Thoracic aorta (tissue), 2 donors: Measurements from ENCODE around the gene CNR1. TPM values are rescaled to one million over a fixed set of nuclear protein-coding genes. Genes with fewer than 3 reads are reported as not detected.

Source experiments
- ATAC-seq: fragments of 150-250 bp; one replicate; pipeline ENCODE4 v1.8.0; 2017; ENCODE audit warnings: low read depth; ENCODE audit not compliant: insufficient number of reproducible peaks, low FRiP score
- DNase-seq: peaks from one replicate; pipeline ENCODE4 v3.0.0-alpha.2; 2020; ENCODE audit warnings: low spot score
- H3K27ac ChIP-seq, 2 donors: fragments of 200-600 bp; sonication (generic); 1 replicate in 1 of 2; 2 replicates in 1 of 2; pipeline ENCODE4 v1.5.1; 2016; ENCODE audit warnings: mild to moderate bottlenecking in 2 of 2, moderate library complexity in 2 of 2
- H3K27me3 ChIP-seq: fragments of 200-600 bp; sonication (generic); replicated peaks from 2 replicates; pipeline ENCODE4 v1.6.0; 2016; ENCODE audit warnings: mild to moderate bottlenecking; ENCODE audit not compliant: insufficient read depth
- H3K36me3 ChIP-seq: fragments of 200-600 bp; sonication (generic); one replicate; pipeline ENCODE4 v1.5.1; 2016
- H3K4me1 ChIP-seq, 2 donors: fragments of 200-600 bp; sonication (generic); 1 replicate in 1 of 2; 2 replicates in 1 of 2; pipeline versions ENCODE4 v1.5.1 to v1.6.0; 2016; ENCODE audit warnings: low read depth in 2 of 2, mild to moderate bottlenecking in 1 of 2; ENCODE audit not compliant: control insufficient read depth in 1 of 2
- H3K4me3 ChIP-seq: fragments of 200-600 bp; sonication (generic); 2 replicates; pipeline ENCODE4 v1.5.1; 2016; ENCODE audit warnings: mild to moderate bottlenecking
- H3K9me3 ChIP-seq: fragments of 200-600 bp; sonication (generic); 2 replicates; pipeline ENCODE4 v1.5.1; 2016
- total RNA-seq, 2 donors: library from RNA; depleted of rRNA; stranded (reverse); fragments of >200 nt; gene quantifications; one replicate each; pipeline versions ENCODE4 v1.1.0 to v1.2.3, GENCODE V29; 2016
- TF ChIP-seq, protein P1 (sequence below): fragments of 200-600 bp; sonication (generic); IDR thresholded peaks from one replicate; pipeline ENCODE4 v1.5.1; 2019; ENCODE audit warnings: antibody characterized with exemption

Gene CNR1
- total RNA-seq, 2 donors from 2014 or later: 22.9 to 25.5 TPM

GRCh38 chr6:88163616-88164015 lies 2.5 kb downstream of the CNR1 start:
- Histone ChIP-seq H3K36me3 (no peaks in the 10 kb centered on the region), H3K9me3 (no peaks in the 10 kb centered on the region), H3K27me3 (no peaks in the 10 kb centered on the region), H3K27ac (no peak overlapping the region), H3K4me1 (peaks cover 3 to 16% of the 10 kb centered on the region in 2 donors), H3K4me3 (no peak overlapping the region)
- DNase-seq (no peak), ATAC-seq (no peak)
- TF ChIP-seq, protein P1, sequence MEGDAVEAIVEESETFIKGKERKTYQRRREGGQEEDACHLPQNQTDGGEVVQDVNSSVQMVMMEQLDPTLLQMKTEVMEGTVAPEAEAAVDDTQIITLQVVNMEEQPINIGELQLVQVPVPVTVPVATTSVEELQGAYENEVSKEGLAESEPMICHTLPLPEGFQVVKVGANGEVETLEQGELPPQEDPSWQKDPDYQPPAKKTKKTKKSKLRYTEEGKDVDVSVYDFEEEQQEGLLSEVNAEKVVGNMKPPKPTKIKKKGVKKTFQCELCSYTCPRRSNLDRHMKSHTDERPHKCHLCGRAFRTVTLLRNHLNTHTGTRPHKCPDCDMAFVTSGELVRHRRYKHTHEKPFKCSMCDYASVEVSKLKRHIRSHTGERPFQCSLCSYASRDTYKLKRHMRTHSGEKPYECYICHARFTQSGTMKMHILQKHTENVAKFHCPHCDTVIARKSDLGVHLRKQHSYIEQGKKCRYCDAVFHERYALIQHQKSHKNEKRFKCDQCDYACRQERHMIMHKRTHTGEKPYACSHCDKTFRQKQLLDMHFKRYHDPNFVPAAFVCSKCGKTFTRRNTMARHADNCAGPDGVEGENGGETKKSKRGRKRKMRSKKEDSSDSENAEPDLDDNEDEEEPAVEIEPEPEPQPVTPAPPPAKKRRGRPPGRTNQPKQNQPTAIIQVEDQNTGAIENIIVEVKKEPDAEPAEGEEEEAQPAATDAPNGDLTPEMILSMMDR: no peak

DNA sequence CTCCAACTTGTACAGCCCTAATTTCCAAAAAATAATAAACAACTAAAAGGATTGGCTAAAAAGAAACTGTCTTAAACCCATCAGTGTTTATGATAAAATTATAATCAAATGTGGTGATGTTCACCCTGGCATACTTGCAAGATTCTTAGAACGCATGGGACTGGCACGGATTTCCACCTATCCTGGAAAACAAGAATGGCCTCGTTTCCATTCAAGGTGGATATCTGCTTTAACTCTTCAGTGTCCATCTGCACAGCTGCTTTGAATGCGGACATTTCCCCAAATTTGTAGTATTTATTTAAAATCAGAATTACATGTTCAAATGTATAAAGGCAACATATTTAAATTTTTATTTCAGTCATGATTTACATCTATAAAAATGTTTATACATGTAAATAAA lies 4.2 kb downstream of the CNR1 start:
- DNase-seq: no peak
- TF ChIP-seq, protein P1: no peak
- Histone ChIP-seq H3K4me3 (no peak overlapping the region), H3K4me1 (peaks cover 3 to 11% of the 10 kb centered on the region in 2 donors), H3K27me3 (no peaks in the 10 kb centered on the region), H3K27ac (no peak overlapping the region), H3K36me3 (no peaks in the 10 kb centered on the region), H3K9me3 (no peaks in the 10 kb centered on the region)
- no peak for ATAC-seq

DNA sequence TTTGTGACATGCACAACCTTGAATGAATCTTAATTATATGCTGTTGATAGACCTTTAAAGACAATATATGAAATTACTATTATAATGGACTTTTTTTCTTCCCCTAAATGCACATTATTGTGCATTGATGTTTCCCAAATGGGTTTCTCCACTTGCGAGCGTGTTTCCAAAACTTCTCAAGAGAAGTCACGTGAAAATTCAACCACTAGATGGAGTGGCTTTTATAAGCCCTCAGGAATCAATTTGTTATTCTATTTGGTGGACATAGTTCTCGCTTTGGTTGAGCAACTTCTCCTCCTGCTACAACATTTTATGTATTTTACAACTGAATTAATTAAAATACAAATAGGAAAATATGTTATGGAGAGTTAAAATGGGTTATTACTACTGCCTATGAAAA lies 9.0 kb downstream of the CNR1 start:
- H3K36me3 ChIP-seq: no peaks in the 10 kb centered on the region
- no peaks in the 10 kb centered on the region for H3K4me1 ChIP-seq
- no peak overlapping the region for H3K27ac ChIP-seq
- H3K4me3 ChIP-seq: no peak overlapping the region
- H3K9me3 ChIP-seq: no peaks in the 10 kb centered on the region
- TF ChIP-seq, protein P1: no peak
- no peak for DNase-seq
- no peaks in the 10 kb centered on the region for H3K27me3 ChIP-seq
- ATAC-seq: no peak

- no peaks in the 10 kb centered on the region for H3K4me1 ChIP-seq
- no peak overlapping the region for H3K4me3 ChIP-seq
- H3K9me3 ChIP-seq: no peaks in the 10 kb centered on the region
- no peaks in the 10 kb centered on the region for H3K36me3 ChIP-seq
- H3K27ac ChIP-seq: no peak overlapping the region
- TF ChIP-seq, protein P1: no peak
- DNase-seq: no peak
- H3K27me3 ChIP-seq: no peaks in the 10 kb centered on the region
- no peak for ATAC-seq
Measured at GRCh38 chr6:88145298-88145963, 20.7 kb downstream of the CNR1 start.

GRCh38 chr6:88144637-88145297 lies 21.4 kb downstream of the CNR1 start:
- DNase-seq (no peak), ATAC-seq (no peak)
- H3K27ac ChIP-seq: no peak overlapping the region
- no peak overlapping the region for H3K4me3 ChIP-seq
- TF ChIP-seq, protein P1: no peak
- H3K4me1 ChIP-seq: no peaks in the 10 kb centered on the region
- H3K27me3 ChIP-seq: no peaks in the 10 kb centered on the region
- H3K9me3 ChIP-seq: no peaks in the 10 kb centered on the region
- no peaks in the 10 kb centered on the region for H3K36me3 ChIP-seq
